ENCODE measurements around the gene TREX2. TPM values are rescaled to one million over a fixed set of nuclear protein-coding genes. Genes with fewer than 3 reads are reported as not detected.

The TREX2 gene
- total RNA-seq, 1 experiment from 2014 or later = 0.61 TPM

- Mint-ChIP-seq H3K27me3 (ENCODE audit: insufficient read depth, unreplicated experiment) (no peaks in the 10 kb centered on the region), H3K9me3 (ENCODE audit: unreplicated experiment) (no peaks in the 10 kb centered on the region), H3K36me3 (ENCODE audit: insufficient read depth, unreplicated experiment) (no peaks in the 10 kb centered on the region), H3K4me3 (ENCODE audit: unreplicated experiment) (peak overlapping the region; percentile 58), H3K4me1 (ENCODE audit: low read depth, unreplicated experiment) (no peaks in the 10 kb centered on the region), H3K27ac (ENCODE audit: unreplicated experiment) (peak overlapping the region; percentile 28)
- no peaks in the 10 kb centered on the region for H3K27me3 ChIP-seq (replicated peaks; ENCODE audit: control insufficient read depth, insufficient read depth, low read length)
- TF ChIP-seq CTCF (IDR thresholded peaks at IDR 0.05; ENCODE audit: insufficient read depth in 1 of 2, low read depth in 1 of 2, low read length in 1 of 2, severe bottlenecking in 1 of 2, unreplicated experiment in 1 of 2) = no peak
- peaks cover 29% of the 10 kb centered on the region for H3K4me1 ChIP-seq
- DNase-seq = no peak
- peak overlapping the region; percentile 31 for H3K4me3 ChIP-seq (ENCODE audit: low read depth, low read length)
- no peaks in the 10 kb centered on the region for H3K9me3 ChIP-seq
- ChIA-PET POLR2A (no interaction called here), CTCF (interaction anchor here (0.5 to 1.0 kb wide), 2 partner anchors 14 to 181 kb away, joined by 3 to 4 read pairs; no protein-coding TSS in a partner anchor)
- no peaks in the 10 kb centered on the region for H3K36me3 ChIP-seq (ENCODE audit: control insufficient read depth, insufficient read depth, low read length)
- intact Hi-C loops (cut with micrococcal nuclease; ENCODE audit: unreplicated experiment) = no loop called here
- no TSS peak for BruUV-seq (replicated peaks)
Measured at GRCh38 chrX:153475271-153475670, 29.4 kb upstream of the TREX2 start.

DNA sequence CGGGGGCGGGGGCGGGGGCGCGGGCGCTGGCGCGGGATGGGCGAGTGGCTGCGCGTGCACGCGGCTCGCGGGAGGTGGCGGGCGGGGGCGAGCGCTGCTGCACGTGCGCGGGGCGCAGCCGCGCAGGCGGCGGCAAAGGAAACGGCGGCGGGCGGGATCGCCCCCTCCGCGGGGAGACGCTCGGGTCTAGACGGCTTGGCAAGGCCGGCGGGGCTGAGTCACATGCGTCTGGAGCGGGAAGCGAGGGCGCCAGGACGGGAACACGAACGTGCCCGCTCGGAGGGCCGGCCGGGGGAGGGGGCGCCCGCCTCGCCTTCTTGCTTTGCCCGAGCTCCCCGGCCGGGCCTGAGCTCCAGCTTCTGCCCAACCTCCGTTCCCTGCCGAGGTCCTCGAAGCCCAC lies 28.9 kb upstream of the TREX2 start:
- Histone ChIP-seq H3K27me3 (replicated peaks; ENCODE audit: control insufficient read depth, insufficient read depth, low read length) (no peaks in the 10 kb centered on the region), H3K36me3 (ENCODE audit: control insufficient read depth, insufficient read depth, low read length) (no peaks in the 10 kb centered on the region), H3K9me3 (no peaks in the 10 kb centered on the region), H3K4me1 (peaks cover 29% of the 10 kb centered on the region), H3K4me3 (ENCODE audit: low read depth, low read length) (peak overlapping the region; percentile 31)
- Mint-ChIP-seq H3K36me3 (ENCODE audit: insufficient read depth, unreplicated experiment) (no peaks in the 10 kb centered on the region), H3K27ac (ENCODE audit: unreplicated experiment) (no peak overlapping the region), H3K27me3 (ENCODE audit: insufficient read depth, unreplicated experiment) (no peaks in the 10 kb centered on the region), H3K4me3 (ENCODE audit: unreplicated experiment) (peak overlapping the region; percentile 58), H3K4me1 (ENCODE audit: low read depth, unreplicated experiment) (no peaks in the 10 kb centered on the region), H3K9me3 (ENCODE audit: unreplicated experiment) (no peaks in the 10 kb centered on the region)
- BruUV-seq (replicated peaks) = no TSS peak
- DNase-seq = peak; percentile 58 to 61
- POLR2A ChIA-PET = no interaction called here
- intact Hi-C loops (cut with micrococcal nuclease; ENCODE audit: unreplicated experiment) = loop anchor here (1.0 to 5.0 kb wide), 2 partner anchors 14 to 423 kb away; no protein-coding TSS in a partner anchor
- CTCF ChIA-PET = interaction anchor here (1.0 kb wide), 1 partner anchor 14 kb away, joined by 3 read pairs; no protein-coding TSS in a partner anchor
- TF ChIP-seq CTCF (IDR thresholded peaks at IDR 0.05; ENCODE audit: insufficient read depth in 1 of 2, low read depth in 1 of 2, low read length in 1 of 2, severe bottlenecking in 1 of 2, unreplicated experiment in 1 of 2) = no peak

GRCh38 chrX:153474266-153474665 lies 28.4 kb upstream of the TREX2 start:
- DNase-seq = peak; percentile 45 to 70
- Mint-ChIP-seq H3K4me3 (ENCODE audit: unreplicated experiment) (peak overlapping the region; percentile 37), H3K36me3 (ENCODE audit: insufficient read depth, unreplicated experiment) (no peaks in the 10 kb centered on the region), H3K9me3 (ENCODE audit: unreplicated experiment) (no peaks in the 10 kb centered on the region), H3K27me3 (ENCODE audit: insufficient read depth, unreplicated experiment) (no peaks in the 10 kb centered on the region), H3K4me1 (ENCODE audit: low read depth, unreplicated experiment) (no peaks in the 10 kb centered on the region), H3K27ac (ENCODE audit: unreplicated experiment) (no peak overlapping the region)
- no peaks in the 10 kb centered on the region for H3K36me3 ChIP-seq (ENCODE audit: control insufficient read depth, insufficient read depth, low read length)
- no peak overlapping the region for H3K4me3 ChIP-seq (ENCODE audit: low read depth, low read length)
- no peak for TF ChIP-seq CTCF (IDR thresholded peaks at IDR 0.05; ENCODE audit: insufficient read depth in 1 of 2, low read depth in 1 of 2, low read length in 1 of 2, severe bottlenecking in 1 of 2, unreplicated experiment in 1 of 2)
- peaks cover 29% of the 10 kb centered on the region for H3K4me1 ChIP-seq
- ChIA-PET CTCF (interaction anchor here (0.8 to 1.0 kb wide), 2 partner anchors 15 to 32 kb away, joined by 3 to 6 read pairs; no protein-coding TSS in a partner anchor), POLR2A (no interaction called here)
- intact Hi-C loops (cut with micrococcal nuclease; ENCODE audit: unreplicated experiment) = loop anchor here (1.0 to 5.0 kb wide), 2 partner anchors 14 to 423 kb away; no protein-coding TSS in a partner anchor
- BruUV-seq (replicated peaks) = no TSS peak
- no peaks in the 10 kb centered on the region for H3K27me3 ChIP-seq (replicated peaks; ENCODE audit: control insufficient read depth, insufficient read depth, low read length)
- no peaks in the 10 kb centered on the region for H3K9me3 ChIP-seq

All from Caco-2 (cell line).